Glutamatergic neuron (in vitro differentiated cells): ENCODE data around the gene ZNF644. TPM values are rescaled to one million over a fixed set of nuclear protein-coding genes. Genes with fewer than 3 reads are reported as not detected.

ENCODE experiments used
- DNase-seq: peaks from one replicate; pipeline ENCODE4 v3.0.0; 2022
- H3K27ac Mint-ChIP-seq: one replicate; pipeline ENCODE4 v1.8.0; 2020; ENCODE audit warnings: mild to moderate bottlenecking, mixed read lengths, inconsistent platforms; ENCODE audit not compliant: unreplicated experiment
- H3K27me3 Mint-ChIP-seq: one replicate; pipeline ENCODE4 v1.8.0; 2020; ENCODE audit warnings: mild to moderate bottlenecking, moderate library complexity, mixed read lengths, inconsistent platforms; ENCODE audit not compliant: unreplicated experiment
- H3K36me3 Mint-ChIP-seq: one replicate; pipeline ENCODE4 v1.8.0; 2020; ENCODE audit warnings: mild to moderate bottlenecking, mixed read lengths, inconsistent platforms; ENCODE audit not compliant: unreplicated experiment
- H3K4me1 Mint-ChIP-seq: one replicate; pipeline ENCODE4 v1.8.0; 2020; ENCODE audit warnings: mild to moderate bottlenecking, low read depth, mixed read lengths, inconsistent platforms; ENCODE audit not compliant: unreplicated experiment
- H3K4me3 Mint-ChIP-seq: one replicate; pipeline ENCODE4 v1.8.0; 2020; ENCODE audit warnings: mild to moderate bottlenecking, mixed read lengths, inconsistent platforms; ENCODE audit not compliant: unreplicated experiment
- H3K9me3 Mint-ChIP-seq: one replicate; pipeline ENCODE4 v1.8.0; 2020; ENCODE audit warnings: mild to moderate bottlenecking, moderate library complexity, mixed read lengths, inconsistent platforms; ENCODE audit not compliant: unreplicated experiment
- total RNA-seq: library from RNA; stranded (reverse); fragmentation: NEBNext Ultra II Directional; extraction: Animal tissue kit (Norgen Biotek cat#: 25700); gene quantifications from one replicate; pipeline ENCODE4 v1.2.1, GENCODE V29; 2021; ENCODE audit not compliant: unreplicated experiment
- TF ChIP-seq, protein P1 (sequence below): fragments of 200-600 bp; sonication (generic); IDR thresholded peaks from one replicate; pipeline ENCODE4 v1.5.0; 2021; ENCODE audit not compliant: partially characterized antibody, unreplicated experiment

The ZNF644 gene
- total RNA-seq, 1 donor from 2014 or later = 76.6 TPM

DNA sequence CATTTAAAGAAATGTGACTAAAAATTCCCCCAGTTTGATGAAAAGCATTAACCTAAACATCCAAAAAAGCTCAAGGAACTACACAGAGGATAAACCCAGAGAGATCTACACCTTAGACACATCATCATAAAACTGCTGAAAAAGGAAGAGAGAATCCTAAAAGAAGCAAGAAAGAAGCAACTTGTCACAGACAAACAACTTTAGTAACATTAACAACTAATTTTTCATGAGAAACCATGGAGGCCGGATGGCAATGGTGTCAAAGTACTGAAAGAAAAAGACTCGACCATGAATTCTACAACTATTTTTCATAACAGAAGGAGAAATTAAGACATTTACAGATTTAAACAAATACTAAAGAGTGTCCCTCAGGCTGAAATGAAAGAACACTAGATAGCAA, 17.7 kb downstream of the ZNF644 start:
- Mint-ChIP-seq H3K27ac (no peak overlapping the region), H3K4me3 (no peak overlapping the region), H3K36me3 (peaks cover 20% of the 10 kb centered on the region), H3K9me3 (peaks cover 8% of the 10 kb centered on the region), H3K4me1 (peaks cover 2% of the 10 kb centered on the region), H3K27me3 (peaks cover 2% of the 10 kb centered on the region)
- TF ChIP-seq, protein P1, sequence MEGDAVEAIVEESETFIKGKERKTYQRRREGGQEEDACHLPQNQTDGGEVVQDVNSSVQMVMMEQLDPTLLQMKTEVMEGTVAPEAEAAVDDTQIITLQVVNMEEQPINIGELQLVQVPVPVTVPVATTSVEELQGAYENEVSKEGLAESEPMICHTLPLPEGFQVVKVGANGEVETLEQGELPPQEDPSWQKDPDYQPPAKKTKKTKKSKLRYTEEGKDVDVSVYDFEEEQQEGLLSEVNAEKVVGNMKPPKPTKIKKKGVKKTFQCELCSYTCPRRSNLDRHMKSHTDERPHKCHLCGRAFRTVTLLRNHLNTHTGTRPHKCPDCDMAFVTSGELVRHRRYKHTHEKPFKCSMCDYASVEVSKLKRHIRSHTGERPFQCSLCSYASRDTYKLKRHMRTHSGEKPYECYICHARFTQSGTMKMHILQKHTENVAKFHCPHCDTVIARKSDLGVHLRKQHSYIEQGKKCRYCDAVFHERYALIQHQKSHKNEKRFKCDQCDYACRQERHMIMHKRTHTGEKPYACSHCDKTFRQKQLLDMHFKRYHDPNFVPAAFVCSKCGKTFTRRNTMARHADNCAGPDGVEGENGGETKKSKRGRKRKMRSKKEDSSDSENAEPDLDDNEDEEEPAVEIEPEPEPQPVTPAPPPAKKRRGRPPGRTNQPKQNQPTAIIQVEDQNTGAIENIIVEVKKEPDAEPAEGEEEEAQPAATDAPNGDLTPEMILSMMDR = no peak
- DNase-seq = no peak

DNA sequence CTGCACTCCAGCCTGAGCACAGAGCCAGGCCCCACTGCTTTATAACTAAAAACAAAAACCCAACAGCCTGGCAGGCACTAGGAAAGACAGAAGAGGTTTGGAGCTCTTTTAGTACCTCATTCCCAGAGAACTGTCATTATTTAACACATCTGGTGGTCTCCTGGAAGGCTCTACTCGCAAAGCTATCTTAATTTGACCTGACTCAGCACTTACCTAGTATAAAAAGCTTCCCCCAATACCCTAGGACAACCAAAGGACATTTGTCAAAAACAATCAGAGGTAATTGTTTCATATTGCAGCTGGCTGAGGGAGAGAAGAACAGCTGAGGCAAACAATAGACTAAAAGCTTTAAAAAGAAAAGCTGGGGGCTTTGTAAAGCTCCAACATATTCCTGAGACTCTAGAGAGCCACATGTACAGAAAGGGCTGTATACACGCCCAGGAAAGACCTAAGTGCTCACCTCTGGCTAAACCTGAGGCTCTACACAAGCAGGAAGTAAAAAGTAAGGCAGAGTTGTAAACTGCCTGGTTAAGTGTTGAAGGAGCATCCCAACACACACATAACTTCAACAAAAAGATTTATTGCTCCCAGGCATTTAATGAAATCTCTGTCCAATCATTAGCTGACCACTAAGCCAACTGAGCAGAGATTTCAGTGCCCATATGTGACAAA, 25.0 kb downstream of the ZNF644 start:
- TF ChIP-seq, protein P1 = no peak
- H3K4me1 Mint-ChIP-seq = no peaks in the 10 kb centered on the region
- no peak overlapping the region for H3K4me3 Mint-ChIP-seq
- peaks cover 27% of the 10 kb centered on the region for H3K36me3 Mint-ChIP-seq
- H3K9me3 Mint-ChIP-seq = peaks cover 15% of the 10 kb centered on the region
- H3K27ac Mint-ChIP-seq = no peak overlapping the region
- peaks cover 3% of the 10 kb centered on the region for H3K27me3 Mint-ChIP-seq
- DNase-seq = no peak

- Mint-ChIP-seq H3K27me3 (peaks cover 2% of the 10 kb centered on the region), H3K27ac (no peak overlapping the region), H3K4me3 (no peak overlapping the region)
These were observed 26.4 kb downstream of the ZNF644 start for GRCh38 chr1:90995311-90995894.

GRCh38 chr1:90994461-90994860, 27.4 kb downstream of the ZNF644 start:
- no peak for DNase-seq
- TF ChIP-seq, protein P1 = no peak
- H3K36me3 Mint-ChIP-seq = peaks cover 11% of the 10 kb centered on the region
- H3K9me3 Mint-ChIP-seq = peaks cover 13% of the 10 kb centered on the region
- H3K4me1 Mint-ChIP-seq = no peaks in the 10 kb centered on the region
- no peak overlapping the region for H3K4me3 Mint-ChIP-seq
- no peak overlapping the region for H3K27ac Mint-ChIP-seq
- peaks cover 1% of the 10 kb centered on the region for H3K27me3 Mint-ChIP-seq

More at GRCh38 chr1:90995311-90995894, 26.4 kb downstream of the ZNF644 start:
- Mint-ChIP-seq H3K4me1 (no peaks in the 10 kb centered on the region), H3K9me3 (peaks cover 15% of the 10 kb centered on the region), H3K36me3 (peaks cover 21% of the 10 kb centered on the region)
- DNase-seq = no peak
- TF ChIP-seq, protein P1 = no peak

- DNase-seq = no peak
- H3K9me3 Mint-ChIP-seq = peaks cover 4% of the 10 kb centered on the region
- no peaks in the 10 kb centered on the region for H3K4me1 Mint-ChIP-seq
- no peak overlapping the region for H3K27ac Mint-ChIP-seq
- peaks cover 1% of the 10 kb centered on the region for H3K27me3 Mint-ChIP-seq
- TF ChIP-seq, protein P1 = no peak
- no peak overlapping the region for H3K4me3 Mint-ChIP-seq
- peaks cover 15% of the 10 kb centered on the region for H3K36me3 Mint-ChIP-seq
These were observed 28.6 kb downstream of the ZNF644 start for GRCh38 chr1:90993245-90993644.
